GM18909 (cell line): ENCODE results near the gene AGAP1.

Experiments
- ATAC-seq: cut with Tn5 transposase; IDR thresholded peaks from one replicate; pipeline ENCODE4 v1.9.1; 2021; ENCODE audit warnings: mild to moderate bottlenecking; ENCODE audit not compliant: unreplicated experiment, poor library complexity

Gene AGAP1

GRCh38 chr2:235848055-235848454 is 354.2 kb downstream of the AGAP1 start:
- ATAC-seq, result no peak

- ATAC-seq, result no peak
Observed at GRCh38 chr2:235848946-235849345, 355.1 kb downstream of the AGAP1 start.

GRCh38 chr2:235849489-235849888 is 355.6 kb downstream of the AGAP1 start:
- no peak for ATAC-seq

GRCh38 chr2:235850289-235850688 is 356.4 kb downstream of the AGAP1 start:
- ATAC-seq, result no peak

GRCh38 chr2:235850771-235851551 is 357.1 kb downstream of the AGAP1 start:
- ATAC-seq, result no peak

GRCh38 chr2:235851828-235852525 is 358.1 kb downstream of the AGAP1 start:
- ATAC-seq, result no peak

GRCh38 chr2:235852526-235852920 is 358.7 kb downstream of the AGAP1 start:
- no peak for ATAC-seq

DNA sequence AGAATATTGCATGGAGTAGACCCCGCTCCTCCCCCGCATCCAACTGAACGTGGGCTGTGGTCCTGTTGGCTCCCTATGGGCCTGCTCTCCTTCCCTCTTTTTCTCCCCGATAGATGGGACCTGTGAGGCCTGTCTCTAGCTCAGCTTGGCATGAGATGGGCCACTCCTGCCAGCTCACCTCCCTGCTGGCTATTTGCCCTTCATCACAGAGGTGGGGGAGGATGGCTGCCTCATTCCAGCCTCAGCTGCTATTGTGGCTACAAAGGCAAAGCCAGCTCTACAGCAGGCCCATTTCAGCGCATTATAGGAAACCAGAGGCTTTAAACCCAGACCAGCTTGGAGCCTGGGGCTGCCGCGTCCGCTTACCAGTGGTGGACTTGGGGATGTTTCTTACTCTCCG is 360.4 kb downstream of the AGAP1 start:
- no peak for ATAC-seq

- ATAC-seq, result no peak
Observed at GRCh38 chr2:235855011-235855410, 361.2 kb downstream of the AGAP1 start.

GRCh38 chr2:235856151-235856854 is 362.5 kb downstream of the AGAP1 start:
- no peak for ATAC-seq

- no peak for ATAC-seq
Observed at GRCh38 chr2:235857598-235857997, 363.8 kb downstream of the AGAP1 start.

DNA sequence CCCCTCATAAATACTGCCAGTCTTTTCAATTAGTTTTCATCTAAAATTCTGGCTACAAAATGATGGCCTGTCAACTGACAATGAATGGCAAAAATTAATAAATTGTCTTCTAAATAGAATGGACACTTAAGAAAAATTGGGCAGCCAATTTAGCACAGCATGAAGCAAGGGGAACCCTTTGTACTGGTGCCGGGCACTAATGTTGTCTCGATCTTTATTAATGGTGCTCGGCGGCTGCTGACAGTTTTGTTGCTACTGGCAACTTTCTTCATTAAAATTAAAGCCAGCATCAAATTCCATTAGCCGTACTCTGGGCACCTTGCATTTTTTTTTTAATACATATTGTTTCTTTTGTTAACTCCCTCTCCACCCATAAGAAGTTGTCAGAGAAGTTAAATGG is 365.0 kb downstream of the AGAP1 start:
- no peak for ATAC-seq

GRCh38 chr2:235859651-235860050 is 365.8 kb downstream of the AGAP1 start:
- no peak for ATAC-seq

DNA sequence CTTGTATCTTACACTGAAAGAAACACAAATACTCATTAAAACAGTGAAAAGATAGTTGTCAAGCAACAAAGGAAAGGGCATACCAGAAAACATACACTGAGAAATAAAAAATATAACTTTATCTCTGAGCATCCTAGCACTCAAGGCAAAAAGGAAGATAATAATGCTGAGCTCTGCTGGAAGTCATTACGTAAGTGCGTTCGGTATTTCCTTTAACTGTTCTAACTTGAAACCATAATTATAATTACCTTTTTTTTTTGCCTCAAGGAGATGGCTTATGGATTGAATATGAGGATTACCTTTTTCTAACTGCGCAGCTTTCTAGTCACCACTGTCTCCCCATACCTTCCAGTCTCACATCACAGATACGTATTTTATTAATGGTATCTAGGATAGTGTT is 366.3 kb downstream of the AGAP1 start:
- ATAC-seq, result no peak

- ATAC-seq, result no peak
Observed at GRCh38 chr2:235860871-235861270, 367.0 kb downstream of the AGAP1 start.

DNA sequence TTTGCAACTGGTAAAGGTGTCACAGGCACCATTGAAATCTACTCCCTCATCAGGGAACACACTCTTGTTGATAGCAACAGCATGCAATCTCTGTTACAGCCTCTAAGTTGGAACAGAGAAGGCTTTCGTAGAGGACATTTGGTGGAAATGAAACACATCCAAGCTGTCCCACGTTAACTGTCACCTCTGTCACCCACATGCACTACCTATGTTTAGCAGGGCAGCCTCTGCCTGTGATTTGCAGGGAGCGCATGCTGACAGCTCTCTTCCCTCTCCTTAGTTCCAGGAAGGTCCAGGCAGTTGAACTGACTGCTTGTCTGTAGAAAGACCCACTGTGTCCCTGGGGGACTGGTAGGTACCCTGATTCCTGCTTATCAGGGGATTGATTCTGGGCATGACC is 367.5 kb downstream of the AGAP1 start:
- ATAC-seq, result no peak

GRCh38 chr2:235863414-235863813 is 369.6 kb downstream of the AGAP1 start:
- no peak for ATAC-seq

DNA sequence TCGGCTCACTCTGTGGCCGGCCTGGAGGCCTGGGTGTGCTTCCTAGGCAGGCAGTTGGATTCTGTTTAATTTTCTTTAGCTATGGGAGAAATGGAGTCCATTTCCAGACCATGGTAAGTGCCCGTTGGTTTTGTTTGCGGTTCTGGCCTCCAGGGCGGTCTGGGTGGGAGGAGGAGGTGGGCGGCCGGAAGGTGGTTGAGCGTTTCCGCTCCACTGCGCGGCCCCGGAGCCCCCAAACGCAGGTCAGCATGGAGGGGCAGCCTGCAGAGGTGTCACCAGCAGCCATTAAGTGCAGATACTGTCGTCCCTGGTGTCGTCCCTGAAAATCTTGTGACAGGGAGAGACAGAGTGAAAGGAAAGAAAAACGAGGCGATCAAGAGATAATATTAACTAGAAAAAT is 370.5 kb downstream of the AGAP1 start:
- ATAC-seq, result no peak

GRCh38 chr2:235864733-235865515 is 371.1 kb downstream of the AGAP1 start:
- ATAC-seq, result no peak

DNA sequence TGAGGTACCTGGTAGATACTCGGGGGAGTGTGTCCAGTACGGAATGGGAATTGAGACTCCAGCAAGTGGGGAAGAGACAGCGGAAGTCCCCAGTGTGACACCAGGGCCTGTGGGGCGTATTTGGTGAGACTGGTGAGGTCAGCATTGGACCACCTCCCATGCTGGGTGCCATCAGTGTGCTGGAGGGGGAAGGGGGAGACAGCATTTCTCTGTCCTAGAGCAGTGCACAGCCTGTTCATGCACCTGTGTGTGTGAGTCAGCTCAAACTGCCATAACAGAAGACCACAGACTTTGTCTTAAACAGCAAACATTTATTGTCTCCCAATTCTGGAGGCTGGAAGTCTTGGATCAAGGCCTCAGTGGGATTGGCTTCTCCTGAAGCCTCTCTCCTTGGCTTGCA is 372.5 kb downstream of the AGAP1 start:
- ATAC-seq, result no peak

DNA sequence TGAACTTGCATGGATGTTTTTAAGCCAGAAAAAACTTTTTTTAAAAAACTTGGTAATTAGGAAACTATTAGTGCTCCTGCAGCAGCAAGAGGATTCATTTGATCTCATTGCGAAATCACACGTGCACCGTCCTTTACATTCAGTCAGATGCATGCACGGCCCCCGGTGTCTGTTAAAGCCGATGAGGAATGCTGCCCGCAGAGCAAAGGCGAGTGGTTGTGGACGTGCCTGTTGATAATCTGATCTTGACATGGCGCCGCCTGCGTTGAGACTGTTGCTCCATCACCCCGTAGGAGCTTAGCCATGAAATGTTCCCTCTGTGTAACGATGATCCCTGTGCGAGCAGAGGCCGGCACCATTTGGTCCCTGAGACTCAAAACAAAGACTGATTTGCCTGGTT is 374.4 kb downstream of the AGAP1 start:
- no peak for ATAC-seq
